ENCODE results near the gene FAM217A.
"Not testable (repeated sequence)": the region's sequence is repeated elsewhere in the genome, so short reads cannot be mapped to it uniquely, and the experiment has no call there.

The FAM217A gene, protein sequence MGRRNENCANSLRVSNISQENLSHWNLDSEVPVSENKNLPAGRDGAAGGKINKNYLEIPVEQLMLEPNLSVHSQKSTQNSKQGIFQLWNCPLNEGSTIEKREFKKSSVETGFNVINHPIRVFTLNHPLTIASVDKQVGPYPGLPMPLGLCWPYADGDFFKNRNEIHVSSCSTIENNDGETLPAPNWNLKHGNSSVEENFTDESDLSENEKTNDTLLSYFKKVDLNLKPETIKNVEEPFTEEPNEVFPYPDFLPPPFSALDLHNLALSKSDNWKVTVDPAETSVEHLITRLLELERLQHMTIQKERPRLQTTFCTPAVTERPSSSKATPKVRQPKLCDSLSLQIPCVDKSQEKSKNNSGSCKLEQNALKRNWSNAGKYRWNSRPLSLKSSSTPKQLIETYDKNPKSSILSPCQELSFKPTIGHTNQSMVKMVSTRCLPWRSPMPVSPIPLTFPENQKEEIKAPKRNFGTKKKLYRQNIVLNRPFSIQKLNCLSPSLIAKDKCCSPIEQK

GRCh38 chr6:4078691-4079471, at the start of gene FAM217A:
FAM217A (minus strand) TSS chr6:4079137; CDS start chr6:4077414, 1,723 bp downstream.
- DNase-seq (ENCODE audit: extremely low read depth in 1 of 2, low read depth in 1 of 2), result no peak

- DNase-seq (ENCODE audit: extremely low read depth in 1 of 2, low read depth in 1 of 2), result no peak
These were observed 49.1 kb upstream of the FAM217A start for GRCh38 chr6:4128072-4128471.

DNA sequence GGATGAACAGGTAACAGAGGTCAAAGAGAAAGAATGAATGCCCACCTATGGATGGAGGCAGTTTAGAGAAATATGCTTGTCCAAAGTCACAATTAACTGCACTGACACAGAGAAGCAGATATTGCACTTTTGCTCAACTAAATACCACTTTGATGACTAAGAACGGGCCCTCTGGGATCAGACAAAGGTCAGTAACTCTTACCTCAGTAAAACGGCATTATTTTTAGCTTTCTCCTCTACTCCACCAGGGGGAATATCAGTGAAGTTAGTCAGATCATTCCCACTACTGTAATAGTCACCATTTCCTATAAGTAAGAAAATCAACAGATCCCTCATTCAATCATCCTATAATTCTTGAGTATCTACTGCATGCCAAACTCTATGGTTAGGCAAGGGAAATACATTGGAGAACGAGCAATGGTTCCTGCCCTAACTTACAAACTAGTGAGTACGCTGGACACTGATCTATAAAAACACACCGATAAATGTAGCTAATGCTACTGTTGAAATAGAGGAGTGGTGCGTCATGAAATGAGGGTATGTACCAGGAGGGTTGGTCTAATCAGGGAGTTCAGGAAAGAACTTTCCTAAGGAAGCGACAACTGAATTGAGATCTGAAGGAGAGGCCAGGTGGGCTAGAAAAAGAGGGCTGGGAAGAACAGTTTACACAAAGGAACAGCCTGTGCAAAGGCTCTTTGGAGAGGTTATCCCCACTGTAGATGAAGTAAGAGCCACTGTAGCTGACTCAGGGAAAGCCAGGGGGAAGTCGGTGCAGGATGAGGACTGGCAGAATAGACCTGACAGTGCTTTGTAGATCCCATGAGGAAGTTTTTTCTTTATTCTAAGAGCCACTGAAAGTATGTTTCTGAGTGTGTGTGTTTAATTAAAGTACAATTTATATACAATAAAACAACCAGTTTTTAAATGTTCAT, 47.3 kb upstream of the FAM217A start:
- DNase-seq (ENCODE audit: extremely low read depth in 1 of 2, low read depth in 1 of 2), result no peak

DNA sequence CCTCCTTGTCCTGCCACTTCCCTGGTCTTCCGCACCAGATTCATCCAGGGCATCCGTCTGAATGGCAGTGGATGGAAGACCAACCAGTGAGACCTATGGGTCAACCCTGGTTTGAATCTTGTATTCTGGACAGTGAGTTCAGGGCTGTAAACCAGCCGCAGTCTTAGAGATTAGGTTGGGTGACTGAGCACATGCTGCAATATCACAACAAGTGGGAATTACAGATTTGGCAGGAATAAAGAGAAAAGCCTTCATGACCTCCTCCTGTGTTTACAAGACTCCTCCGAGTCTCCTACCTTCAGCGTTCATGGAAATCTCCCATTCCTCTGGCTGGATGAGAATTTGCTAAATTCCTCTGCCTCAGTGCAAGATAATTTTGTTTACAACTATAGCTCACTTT, 46.6 kb upstream of the FAM217A start:
- no peak for DNase-seq (ENCODE audit: extremely low read depth in 1 of 2, low read depth in 1 of 2)

DNA sequence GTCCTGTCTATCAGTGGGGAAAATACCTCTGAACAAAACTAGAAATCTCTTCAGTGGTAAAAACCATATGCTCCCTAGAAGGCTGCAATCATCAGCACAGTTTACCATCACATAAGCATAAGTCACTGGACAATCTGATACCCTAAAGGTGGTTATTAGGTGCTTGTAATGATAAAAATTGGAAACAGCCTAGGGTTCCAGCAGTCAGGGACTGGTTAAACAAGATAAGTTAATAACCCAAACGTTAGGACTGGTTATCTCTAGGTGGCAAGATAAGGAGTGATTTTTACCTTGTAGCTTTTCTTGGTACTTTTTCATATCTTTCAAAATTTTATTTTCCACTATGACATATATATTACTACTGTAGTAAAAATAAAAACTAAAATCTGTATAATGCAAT, 45.4 kb upstream of the FAM217A start:
- DNase-seq (ENCODE audit: extremely low read depth in 1 of 2, low read depth in 1 of 2), result no peak

GRCh38 chr6:4115741-4116140, 36.8 kb upstream of the FAM217A start:
- DNase-seq (ENCODE audit: extremely low read depth in 1 of 2, low read depth in 1 of 2), result no peak

- DNase-seq (ENCODE audit: extremely low read depth in 1 of 2, low read depth in 1 of 2), result no peak
These were observed 35.2 kb upstream of the FAM217A start for GRCh38 chr6:4114123-4114522.

GRCh38 chr6:4113649-4114048, 34.7 kb upstream of the FAM217A start:
- no peak for DNase-seq (ENCODE audit: extremely low read depth in 1 of 2, low read depth in 1 of 2)

DNA sequence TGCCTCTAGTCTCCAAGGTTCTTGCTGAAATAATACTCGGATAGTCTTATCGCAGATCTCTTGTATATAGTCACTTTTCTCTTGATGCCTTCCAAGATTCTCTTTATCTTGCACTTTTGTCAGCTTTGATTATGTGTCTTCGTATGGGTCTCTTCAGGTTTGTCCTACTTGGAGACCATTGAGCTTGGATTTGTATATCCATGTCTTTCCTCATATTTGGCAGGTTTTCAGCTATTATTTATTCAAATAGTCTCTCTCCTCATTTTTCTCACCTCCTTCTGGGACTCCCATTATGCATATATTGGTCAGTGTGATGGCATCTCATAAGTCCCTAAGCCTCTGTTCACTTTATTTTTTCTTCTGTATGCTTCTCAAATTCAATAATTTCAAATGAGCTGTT, 33.4 kb upstream of the FAM217A start:
- no peak for DNase-seq (ENCODE audit: extremely low read depth in 1 of 2, low read depth in 1 of 2)

DNA sequence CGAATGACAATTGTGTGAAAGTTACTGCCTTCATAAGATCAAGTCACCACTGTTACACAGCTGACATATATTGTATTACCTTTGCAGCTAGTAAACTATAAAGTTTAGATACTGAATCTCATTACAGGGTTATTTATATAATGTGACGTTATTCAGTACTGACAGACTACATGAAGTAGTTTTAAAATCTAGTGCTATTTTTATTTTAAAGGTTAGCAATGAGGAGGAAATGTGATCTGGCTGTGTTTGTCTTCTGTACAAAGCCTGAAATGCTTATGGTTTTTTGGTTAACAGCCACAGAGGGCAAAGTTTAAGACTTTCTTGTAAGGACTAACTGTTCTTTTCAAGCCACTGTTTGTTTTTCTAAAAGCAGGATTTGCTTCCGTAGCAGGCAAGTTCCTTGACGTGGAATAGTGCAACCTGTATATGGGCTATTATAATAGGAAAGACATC, 30.5 kb upstream of the FAM217A start:
- not testable (repeated sequence) for DNase-seq (ENCODE audit: extremely low read depth in 1 of 2, low read depth in 1 of 2)

- DNase-seq (ENCODE audit: extremely low read depth in 1 of 2, low read depth in 1 of 2), result no peak
These were observed 29.7 kb upstream of the FAM217A start for GRCh38 chr6:4108561-4109093.

DNA sequence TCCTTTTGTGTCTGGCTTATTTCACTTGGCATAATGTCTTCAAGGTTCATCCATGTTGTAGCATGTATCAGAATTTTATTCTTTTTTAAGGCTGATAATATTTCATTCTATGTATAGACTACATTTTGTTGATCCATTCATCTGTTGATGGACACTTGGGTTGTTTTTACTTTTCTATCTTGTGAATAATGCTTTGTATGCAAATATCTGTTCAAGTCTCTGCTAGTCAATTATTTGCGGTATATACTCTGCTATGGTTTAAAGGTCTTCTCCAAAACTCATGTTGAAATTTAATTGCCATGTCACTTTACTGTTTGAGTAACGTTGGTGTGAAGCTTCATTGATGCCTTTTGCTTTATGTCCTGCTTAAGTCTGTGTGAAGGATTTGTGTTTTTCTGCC, 28.9 kb upstream of the FAM217A start:
- no peak for DNase-seq (ENCODE audit: extremely low read depth in 1 of 2, low read depth in 1 of 2)

GRCh38 chr6:4105980-4106536, 27.1 kb upstream of the FAM217A start:
- no peak for DNase-seq (ENCODE audit: extremely low read depth in 1 of 2, low read depth in 1 of 2)

DNA sequence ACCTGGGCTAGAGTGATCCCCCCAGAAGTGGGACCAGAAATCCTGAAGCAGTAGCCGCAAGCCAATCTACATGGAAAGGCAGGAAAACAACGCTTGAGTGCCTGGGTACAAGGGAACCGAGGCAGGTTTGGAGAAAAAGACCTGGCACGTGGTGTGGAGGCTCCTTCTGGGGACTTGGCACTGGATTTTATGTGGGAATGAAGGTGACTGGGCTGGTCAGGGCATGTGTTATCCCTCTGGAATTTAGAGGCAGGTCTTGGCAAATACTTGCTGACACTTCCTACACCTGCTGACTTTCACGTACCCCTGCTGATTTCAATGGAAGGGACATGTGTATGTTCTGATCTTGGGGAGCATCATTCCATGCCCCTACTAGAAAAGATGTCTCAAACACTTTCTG, 25.0 kb upstream of the FAM217A start:
- DNase-seq (ENCODE audit: extremely low read depth in 1 of 2, low read depth in 1 of 2), result no peak

GRCh38 chr6:4102687-4103244, 23.8 kb upstream of the FAM217A start:
- DNase-seq (ENCODE audit: extremely low read depth in 1 of 2, low read depth in 1 of 2), result no peak

GRCh38 chr6:4101298-4101697, 22.4 kb upstream of the FAM217A start:
- no peak for DNase-seq (ENCODE audit: extremely low read depth in 1 of 2, low read depth in 1 of 2)

- DNase-seq (ENCODE audit: extremely low read depth in 1 of 2, low read depth in 1 of 2), result no peak
These were observed 21.7 kb upstream of the FAM217A start for GRCh38 chr6:4100655-4101054.

DNA sequence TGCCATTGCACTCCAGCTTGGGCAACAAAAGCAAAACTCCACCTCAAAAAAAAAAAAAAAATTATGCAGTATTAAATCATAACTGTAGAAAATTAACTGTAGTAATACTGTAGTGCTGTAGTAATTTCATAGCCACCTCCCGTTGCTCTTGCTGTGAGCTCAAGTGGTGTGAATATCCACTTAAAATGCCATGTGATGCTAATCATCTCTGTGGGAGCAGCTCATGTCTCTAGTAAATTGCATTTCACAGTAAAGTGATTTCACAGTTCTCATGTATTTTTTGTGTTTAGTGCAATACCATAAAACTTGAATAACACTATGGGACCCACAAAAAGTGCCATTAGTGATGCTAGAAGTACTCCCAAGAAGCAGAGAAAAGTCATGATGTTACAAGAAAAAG, 14.4 kb upstream of the FAM217A start:
- no peak for DNase-seq (ENCODE audit: extremely low read depth in 1 of 2, low read depth in 1 of 2)

GRCh38 chr6:4091941-4092340, 13.0 kb upstream of the FAM217A start:
- no peak for DNase-seq (ENCODE audit: extremely low read depth in 1 of 2, low read depth in 1 of 2)

GRCh38 chr6:4090043-4090442, 11.1 kb upstream of the FAM217A start:
- DNase-seq (ENCODE audit: extremely low read depth in 1 of 2, low read depth in 1 of 2), result not testable (repeated sequence)

Measured in stimulated activated CD8-positive, alpha-beta memory T cell treated with anti-CD3 and anti-CD28 coated beads, Interleukin-7, amount 100 ng/mL, for 48 hours (primary cell).